H1 (cell line): ENCODE results near the gene MS4A6A. TPM values are rescaled to one million over a fixed set of nuclear protein-coding genes. Genes with fewer than 3 reads are reported as not detected.
A peak's percentile ranks its signal among the peaks of the same experiment; 100 is the strongest.

Source experiments
- CTCF ChIA-PET: fragments of 300-600 bp; sonication (Branson Sonifier 250); formaldehyde crosslinking; loops from one replicate; lab custom pipeline; 2021; ENCODE audit not compliant: partially characterized antibody; lab: Charles Lee
- POLR2A ChIA-PET: fragments of 300-600 bp; sonication (Branson Sonifier 250); formaldehyde crosslinking; loops from one replicate; lab custom pipeline; 2021; ENCODE audit warnings: inconsistent platforms; ENCODE audit not compliant: partially characterized antibody; lab: Charles Lee
- DNase-seq, 2 experiments: peaks; one replicate each; pipeline versions ENCODE4 v3.0.0 to v3.0.0-alpha.2; 2010 to 2022; ENCODE audit warnings: low spot score in 2 of 2, low read depth in 1 of 2, mixed read lengths in 1 of 2
- FAIRE-seq: peaks from 2 replicates; lab custom pipeline; 2011; peaks lifted over from hg19 to GRCh38; lab: Jason Lieb, UNC
- H2AFZ ChIP-seq: 2 replicates; pipeline ENCODE4 v1.8.1; 2012; ENCODE audit warnings: low read length, inconsistent platforms
- H2AK5ac ChIP-seq: 2 replicates; pipeline ENCODE4 v1.6.1; 2013; ENCODE audit warnings: low read depth, low read length
- H2BK120ac ChIP-seq: replicated peaks from 2 replicates; pipeline ENCODE3; 2013; ENCODE audit warnings: low read depth, low read length, inconsistent platforms
- H2BK12ac ChIP-seq: 2 replicates; pipeline ENCODE4 v1.6.1; 2013; ENCODE audit warnings: low read depth, low read length
- H2BK15ac ChIP-seq: 2 replicates; pipeline ENCODE4 v1.6.1; 2013; ENCODE audit warnings: low read length
- H2BK20ac ChIP-seq: 2 replicates; pipeline ENCODE4 v1.6.1; 2013; ENCODE audit warnings: low read length
- H2BK5ac ChIP-seq: 2 replicates; pipeline ENCODE4 v1.6.1; 2013; ENCODE audit warnings: low read depth, low read length
- H3K14ac ChIP-seq: 2 replicates; pipeline ENCODE4 v1.6.1; 2013; ENCODE audit warnings: inconsistent platforms; ENCODE audit not compliant: insufficient read length
- H3K18ac ChIP-seq: 2 replicates; pipeline ENCODE4 v1.6.1; 2013; ENCODE audit warnings: low read length; ENCODE audit errors: extremely low read depth
- H3K23ac ChIP-seq: 2 replicates; pipeline ENCODE4 v1.6.1; 2013; ENCODE audit warnings: inconsistent platforms; ENCODE audit not compliant: insufficient read length
- H3K23me2 ChIP-seq: 2 replicates; pipeline ENCODE4 v1.6.1; 2013; ENCODE audit warnings: low read depth, low read length
- H3K27ac ChIP-seq: 2 replicates; pipeline ENCODE4 v1.6.1; 2011; ENCODE audit warnings: low read depth, low read length, inconsistent platforms
- H3K27me3 ChIP-seq, 4 experiments: replicated peaks in 1 of 4; 1 replicate in 1 of 4; 2 replicates in 3 of 4; pipeline versions ENCODE4 v1.6.1 to v1.8.1; 2011 to 2013; ENCODE audit warnings: low read length in 3 of 4, mild to moderate bottlenecking in 3 of 4, inconsistent platforms in 2 of 4, mixed read lengths in 2 of 4, moderate library complexity in 1 of 4; ENCODE audit not compliant: control insufficient read depth in 3 of 4, insufficient read depth in 3 of 4; ENCODE audit errors: extremely low read depth in 1 of 4
- H3K36me3 ChIP-seq, 4 experiments: 2 replicates each; pipeline versions ENCODE4 v1.6.1 to v1.8.1; 2011 to 2013; ENCODE audit warnings: mild to moderate bottlenecking in 4 of 4, low read length in 3 of 4, moderate library complexity in 2 of 4, control low read depth in 1 of 4, inconsistent platforms in 1 of 4; ENCODE audit not compliant: insufficient read depth in 4 of 4, control insufficient read depth in 2 of 4
- H3K4ac ChIP-seq: replicated peaks from 2 replicates; pipeline ENCODE3; 2013; ENCODE audit warnings: low read length, low read depth, mixed read lengths, inconsistent platforms; ENCODE audit not compliant: insufficient read length
- H3K4me1 ChIP-seq, 4 experiments: replicated peaks in 1 of 4; 1 replicate in 1 of 4; 2 replicates in 3 of 4; pipeline versions ENCODE4 v1.6.1 to v1.8.1; 2011 to 2013; ENCODE audit warnings: low read length in 3 of 4, inconsistent platforms in 2 of 4, mixed read lengths in 1 of 4; ENCODE audit not compliant: insufficient read depth in 4 of 4, control insufficient read depth in 3 of 4
- H3K4me2 ChIP-seq, 2 experiments: 2 replicates each; pipeline versions ENCODE4 v1.6.1 to v1.8.1; 2011 to 2013; ENCODE audit warnings: low read depth in 2 of 2, low read length in 2 of 2, control low read depth in 1 of 2, inconsistent platforms in 1 of 2, mild to moderate bottlenecking in 1 of 2; ENCODE audit not compliant: insufficient read depth in 1 of 2
- H3K4me3 ChIP-seq, 4 experiments: fragments of 200-600, 300-600 bp in 1 of 4; sonication (generic), shearing (Covaris generic), sonication (Bioruptor Twin) in 1 of 4; 2 replicates each; pipeline versions ENCODE4 v1.5.1 to v1.8.1; 2011 to 2016; ENCODE audit warnings: low read length in 4 of 4, low read depth in 3 of 4, control low read depth in 2 of 4, inconsistent platforms in 2 of 4, mild to moderate bottlenecking in 2 of 4, mixed read lengths in 1 of 4, moderate library complexity in 1 of 4; ENCODE audit not compliant: insufficient read depth in 2 of 4; ENCODE audit errors: extremely low read depth in 1 of 4
- H3K56ac ChIP-seq: replicated peaks from 2 replicates; pipeline ENCODE3; 2013; ENCODE audit warnings: low read depth, mild to moderate bottlenecking, mixed read lengths, low read length, inconsistent platforms; ENCODE audit not compliant: insufficient read length
- H3K79me1 ChIP-seq: 2 replicates; pipeline ENCODE4 v1.6.1; 2013; ENCODE audit warnings: low read depth, low read length, control low read depth
- H3K79me2 ChIP-seq, 2 experiments: 2 replicates each; pipeline versions ENCODE4 v1.6.1 to v1.8.1; 2012 to 2013; ENCODE audit warnings: low read length in 2 of 2, mild to moderate bottlenecking in 2 of 2, inconsistent platforms in 1 of 2; ENCODE audit not compliant: insufficient read depth in 2 of 2, control insufficient read depth in 1 of 2
- H3K9ac ChIP-seq, 4 experiments: replicated peaks in 1 of 4; 1 replicate in 1 of 4; 2 replicates in 3 of 4; pipeline versions ENCODE4 v1.6.1 to v1.8.1; 2011 to 2013; ENCODE audit warnings: low read depth in 3 of 4, low read length in 3 of 4, control low read depth in 2 of 4, mild to moderate bottlenecking in 2 of 4, moderate library complexity in 2 of 4, inconsistent platforms in 1 of 4; ENCODE audit errors: extremely low read depth in 1 of 4
- H3K9me3 ChIP-seq, 2 experiments: 2 replicates each; pipeline versions ENCODE4 v1.6.1 to v1.8.1; 2012 to 2013; ENCODE audit warnings: mild to moderate bottlenecking in 2 of 2, moderate library complexity in 2 of 2, control low read depth in 1 of 2, inconsistent platforms in 1 of 2, low read depth in 1 of 2, low read length in 1 of 2, mixed read lengths in 1 of 2; ENCODE audit not compliant: insufficient read depth in 2 of 2
- H4K20me1 ChIP-seq, 2 experiments: replicated peaks in 1 of 2; 2 replicates each; pipeline versions ENCODE3 to v1.8.1; 2011 to 2013; ENCODE audit warnings: inconsistent platforms in 2 of 2, low read length in 2 of 2, mild to moderate bottlenecking in 1 of 2; ENCODE audit not compliant: insufficient read depth in 2 of 2, control insufficient read depth in 1 of 2
- H4K5ac ChIP-seq: 2 replicates; pipeline ENCODE4 v1.6.1; 2013; ENCODE audit warnings: low read length, low read depth, mixed read lengths, inconsistent platforms; ENCODE audit not compliant: insufficient read length
- H4K8ac ChIP-seq: 2 replicates; pipeline ENCODE4 v1.8.0; 2013; ENCODE audit warnings: mild to moderate bottlenecking, moderate library complexity, low read length, inconsistent platforms; ENCODE audit not compliant: insufficient read depth; ENCODE audit errors: extremely low read depth
- H4K91ac ChIP-seq: replicated peaks from 2 replicates; pipeline ENCODE3; 2013; ENCODE audit warnings: low read length, mixed read lengths, inconsistent platforms; ENCODE audit not compliant: insufficient read length
- EGR1 ChIP-seq: IDR thresholded peaks from 2 replicates; pipeline ENCODE4 v1.6.1; 2011; ENCODE audit warnings: low read depth, low read length, borderline replicate concordance
- NRF1 ChIP-seq: IDR thresholded peaks from 2 replicates; pipeline ENCODE4 v1.6.1; 2011; ENCODE audit warnings: mild to moderate bottlenecking, low read depth, low read length, improper control_type of control experiment
- ZNF274 ChIP-seq: IDR thresholded peaks from 2 replicates; pipeline ENCODE4 v1.7.0; 2012; ENCODE audit warnings: low read length, borderline replicate concordance; ENCODE audit errors: extremely low read depth
- WGBS, 2 experiments: shearing (Covaris generic) in 1 of 2; methylation state at CpG; one replicate each; pipeline versions ENCODE4 v1.1.6 to v1.1.7; 2013 to 2015; ENCODE audit warnings: low lambda C conversion rate in 2 of 2, mixed read lengths in 2 of 2, inconsistent platforms in 1 of 2, low coverage in 1 of 2, missing lambda C conversion rate in 1 of 2; ENCODE audit not compliant: insufficient replicate concordance in 2 of 2, insufficient coverage in 1 of 2, insufficient read length in 1 of 2; ENCODE audit errors: extremely low coverage in 1 of 2, missing lambda C conversion rate in 1 of 2; 5-methylcytosine and 5-hydroxymethylcytosine counted together
- polyA plus RNA-seq, 7 experiments: library from polyadenylated mRNA; depleted of rRNA in 3 of 7; stranded (reverse) in 5 of 7; unstranded in 2 of 7; fragments of >200 nt in 5 of 7; fragments of 200-250 nt in 2 of 7; gene quantifications; 1 replicate in 5 of 7; 2 replicates in 1 of 7; 4 replicates in 1 of 7; pipeline versions ENCODE4 v1.2.1 to v1.2.3, GENCODE V29; 2011 to 2013; ENCODE audit warnings: missing spikeins in 2 of 7, mixed read lengths in 2 of 7
- total RNA-seq: library from RNA; stranded (reverse); fragmentation: NEBNext Ultra II Directional; extraction: Animal tissue kit (Norgen Biotek cat#: 25700); gene quantifications from 2 replicates; pipeline ENCODE4 v1.2.1, GENCODE V29; 2021

MS4A6A gene
- total and polyA plus RNA-seq, 2 of the 8 experiments (the other 6 are each of a cell fraction or from before 2014, with no cell fraction given), result not detected

DNA sequence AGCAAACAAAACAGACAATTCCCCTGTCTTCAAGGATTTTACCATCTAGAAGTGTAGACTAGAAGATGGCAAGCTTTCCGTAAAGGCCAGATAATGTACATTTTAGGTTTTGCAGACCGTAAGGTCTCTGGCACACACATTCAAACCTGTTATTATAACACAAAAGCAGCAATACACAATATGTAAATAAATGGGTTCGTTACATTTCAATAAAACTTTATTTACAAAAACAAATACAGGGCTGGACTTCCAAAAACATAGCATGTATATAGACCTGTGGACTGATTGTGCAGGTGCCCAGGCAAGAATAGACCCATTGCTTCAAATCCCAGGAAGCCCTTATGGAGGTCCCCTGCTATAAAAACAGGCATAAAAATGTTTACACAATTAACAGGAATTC is 27.1 kb upstream of the MS4A6A start:
- Histone ChIP-seq H2BK5ac (no peak overlapping the region), H3K4me1 (peaks cover 0 to 3% (median 0%) of the 10 kb centered on the region in 4 experiments; a peak in 1 of 7 replicates), H2BK120ac (no peak overlapping the region), H3K4me3 (no peak overlapping the region), H3K14ac (no peak overlapping the region), H3K56ac (no peak overlapping the region), H4K20me1 (no peaks in the 10 kb centered on the region), H4K91ac (no peak overlapping the region), H3K23me2 (no peaks in the 10 kb centered on the region), H2BK20ac (no peak overlapping the region), H2AK5ac (no peak overlapping the region), H3K4ac (no peak overlapping the region), H2AFZ (no peak overlapping the region), H2BK15ac (no peak overlapping the region), H3K9me3 (no peaks in the 10 kb centered on the region), H3K27ac (no peak overlapping the region), H4K5ac (no peak overlapping the region), H3K9ac (no peak overlapping the region), H3K23ac (no peak overlapping the region), H2BK12ac (no peak overlapping the region), H3K18ac (no peak overlapping the region), H3K27me3 (no peaks in the 10 kb centered on the region), H3K36me3 (no peaks in the 10 kb centered on the region), H4K8ac (no peak overlapping the region), H3K79me2 (no peaks in the 10 kb centered on the region), H3K4me2 (no peak overlapping the region), H3K79me1 (no peaks in the 10 kb centered on the region)
- TF ChIP-seq EGR1 (no peak), NRF1 (no peak), ZNF274 (no peak)
- CTCF ChIA-PET, result interaction anchor here (0.9 kb wide), 1 partner anchor 9 kb away, joined by 3 read pairs; no protein-coding TSS in a partner anchor
- DNase-seq (no peak), FAIRE-seq (peak; percentile 13)
- POLR2A ChIA-PET, result no interaction called here
- WGBS, 2 experiments, result 93% methylated on average over 3 of the region's 3 CpGs; no CpG with 5 or more reads in 1 of the 2 experiments
